Smooth muscle cell of trachea (primary cell): ENCODE data around the gene RLN3. TPM values are rescaled to one million over a fixed set of nuclear protein-coding genes. Genes with fewer than 3 reads are reported as not detected.

Source experiments
- total RNA-seq: library from RNA; depleted of rRNA; stranded (reverse); fragments of >200 nt; gene quantifications from 2 replicates; pipeline ENCODE4 v1.2.1, GENCODE V29; 2014

The RLN3 gene
- not detected in 2 replicates for total RNA-seq

DNA sequence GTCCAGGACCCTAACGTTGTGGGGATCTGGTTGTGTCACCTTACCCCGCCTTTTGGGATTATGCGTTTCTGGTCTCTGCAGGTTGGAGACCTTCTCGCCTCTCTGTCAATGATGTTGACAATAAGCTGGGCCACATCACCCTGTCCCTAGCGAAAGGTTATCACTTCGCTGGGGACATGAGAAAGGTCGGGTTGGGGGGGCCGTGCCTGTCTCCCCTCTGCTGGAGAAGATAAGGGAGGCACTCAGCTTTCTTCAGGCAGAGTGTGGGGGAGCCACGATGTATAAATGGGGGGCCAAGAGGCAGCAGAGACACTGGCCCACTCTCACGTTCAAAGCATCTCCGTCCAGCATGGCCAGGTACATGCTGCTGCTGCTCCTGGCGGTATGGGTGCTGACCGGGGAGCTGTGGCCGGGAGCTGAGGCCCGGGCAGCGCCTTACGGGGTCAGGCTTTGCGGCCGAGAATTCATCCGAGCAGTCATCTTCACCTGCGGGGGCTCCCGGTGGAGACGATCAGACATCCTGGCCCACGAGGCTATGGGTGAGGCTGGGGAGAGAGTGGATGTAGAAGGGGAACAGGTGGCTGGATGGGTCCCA lies at the start of gene RLN3:
RLN3 (plus strand) TSS at position 293 of the 595 bp plus-strand sequence; CDS start at position 350, 57 bp downstream.

DNA sequence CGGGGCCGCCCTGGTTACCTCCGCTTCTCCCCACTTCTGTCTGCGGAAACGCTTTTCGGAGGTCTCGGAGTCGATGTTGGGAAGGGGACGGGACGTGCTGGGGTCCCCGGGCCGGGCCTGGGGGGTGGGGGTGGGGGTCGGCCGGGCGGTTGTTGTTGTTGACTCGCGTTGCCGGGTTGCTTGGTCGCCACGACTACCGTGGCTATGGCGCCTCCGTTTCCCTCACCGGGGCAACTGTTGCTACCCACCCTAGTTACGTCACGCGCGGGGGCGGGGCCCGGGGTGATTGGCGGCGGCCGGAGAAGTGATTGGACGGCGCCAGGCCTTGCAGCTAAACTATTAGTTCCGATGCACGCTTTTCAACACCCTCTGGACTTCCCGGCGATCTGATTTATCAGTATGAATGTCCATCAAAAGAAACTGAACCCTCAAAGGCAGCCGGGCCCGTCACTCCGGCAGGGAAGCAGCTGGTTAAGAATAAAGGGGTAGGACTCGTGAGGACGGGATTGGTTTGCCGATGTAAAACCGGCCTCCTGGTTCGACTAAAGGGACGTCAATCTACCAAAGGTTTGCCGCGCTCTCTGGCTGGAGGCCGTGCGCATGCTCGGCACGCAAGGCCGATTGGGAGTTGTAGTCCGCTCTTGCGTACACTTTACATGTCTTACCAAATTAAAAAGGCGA lies 21.7 kb upstream of the RLN3 start, which contains the start of gene RFX1:
RFX1 (minus strand) TSS at position 236 of the 681 bp plus-strand sequence. CDS start 12,477 bp downstream, outside the sequence.

GRCh38 chr19:14031719-14032480 lies 4.0 kb downstream of the RLN3 start, which contains the start of gene IL27RA:
Gene IL27RA, plus strand, starts transcription at chr19:14031762. Its CDS starts 111 bp downstream, at chr19:14031873.

DNA sequence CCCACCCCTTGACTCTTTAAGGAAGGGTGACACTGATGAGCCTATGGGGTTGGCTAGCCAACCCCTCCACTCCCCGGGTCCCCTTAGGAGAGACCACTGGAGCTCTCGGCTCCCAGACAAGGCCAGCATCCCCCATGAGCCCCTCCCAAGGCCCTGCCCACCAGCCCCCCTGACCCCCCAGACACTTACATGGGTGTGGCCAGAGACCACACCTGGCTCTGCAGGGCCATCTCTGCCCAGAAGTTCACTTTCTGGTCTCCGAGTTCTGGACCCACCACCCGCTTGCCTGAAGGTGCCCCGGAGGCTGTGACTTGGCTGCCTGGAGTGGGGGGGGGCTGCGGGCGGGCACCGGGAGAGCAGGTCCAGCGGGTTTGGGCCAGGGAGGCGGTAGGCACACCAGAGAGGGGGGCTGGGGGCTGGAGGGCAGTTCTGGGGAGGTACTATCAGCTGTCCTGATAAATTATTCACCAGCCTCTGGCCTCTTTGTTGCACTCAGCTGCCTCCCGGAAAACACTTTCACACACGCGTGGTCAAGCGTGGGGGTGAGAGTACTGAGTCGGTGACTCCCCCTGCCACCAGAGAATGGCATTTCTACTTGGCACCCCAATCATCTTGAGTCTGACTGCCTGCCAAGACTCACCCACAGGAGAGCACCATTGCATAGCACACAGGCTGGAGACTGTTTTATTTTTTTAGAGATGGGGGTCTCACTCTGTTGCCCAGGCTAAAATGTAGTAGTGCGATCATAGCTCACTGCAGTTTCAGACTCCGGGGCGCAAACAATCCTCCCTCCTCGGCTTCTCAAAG lies 34.0 kb downstream of the RLN3 start, which contains the start of gene PALM3:
PALM3 (minus strand) TSS at position 326 of the 807 bp plus-strand sequence; CDS start at position 230, 96 bp downstream.

GRCh38 chr19:14072535-14073260 lies 44.8 kb downstream of the RLN3 start, which contains the start of gene MISP3:
Gene MISP3, plus strand, starts transcription at chr19:14072786. Its CDS starts 524 bp downstream, at chr19:14073310.

Other genes with a start within 250 kb of the RLN3 start
- 3.5 and 4.2 TPM in 2 replicates for gene ZSWIM4, start 232.7 kb upstream of the RLN3 start, total RNA-seq
- 0.66 TPM in 1 of 2 replicates, not detected in the other for gene NANOS3, start 151.0 kb upstream of the RLN3 start, total RNA-seq
- gene BRME1, start 122.0 kb upstream of the RLN3 start, total RNA-seq, result 0.66 and 0.73 TPM in 2 replicates
- gene CC2D1A, start 121.9 kb upstream of the RLN3 start, total RNA-seq, result 11.6 and 11.8 TPM in 2 replicates
- gene PODNL1, start 89.7 kb upstream of the RLN3 start, total RNA-seq, result 1.6 and 2.5 TPM in 2 replicates
- gene DCAF15, start 75.6 kb upstream of the RLN3 start, total RNA-seq, result 10.4 and 13.8 TPM in 2 replicates
- 3.5 and 4.2 TPM in 2 replicates for gene RFX1, start 21.8 kb upstream of the RLN3 start, total RNA-seq
- gene IL27RA, start 3.6 kb downstream of the RLN3 start, total RNA-seq, result 0.87 and 1.5 TPM in 2 replicates
- gene PALM3, start 33.9 kb downstream of the RLN3 start, total RNA-seq, result 0.87 and 0.99 TPM in 2 replicates
- 0.15 and 1.3 TPM in 2 replicates for gene MISP3, start 44.6 kb downstream of the RLN3 start, total RNA-seq
- 0.17 TPM in 1 of 2 replicates, not detected in the other for gene C19orf67, start 57.6 kb downstream of the RLN3 start, total RNA-seq
- gene SAMD1, start 62.6 kb downstream of the RLN3 start, total RNA-seq, result 19.6 and 36.2 TPM in 2 replicates
- 60.2 and 72.1 TPM in 2 replicates for gene PRKACA, start 89.6 kb downstream of the RLN3 start, total RNA-seq
- 0.66 and 11.9 TPM in 2 replicates for gene ASF1B, start 108.4 kb downstream of the RLN3 start, total RNA-seq
- gene ADGRL1, start 178.0 kb downstream of the RLN3 start, total RNA-seq, result 2.0 and 5.0 TPM in 2 replicates